GM23338 (cell line): ENCODE results near the gene COMTD1. TPM values are rescaled to one million over a fixed set of nuclear protein-coding genes. Genes with fewer than 3 reads are reported as not detected.

ENCODE experiments used
- ATAC-seq: fragments of 200-7000 bp; cut with Tn5 transposase; 3 replicates; pipeline ENCODE4 v1.9.1; 2020
- DNase-seq: peaks from one replicate; pipeline ENCODE4 v3.0.0-alpha.2; 2015; ENCODE audit warnings: low spot score
- H2AFZ ChIP-seq: fragments of 200-600 bp; sonication (generic); 2 replicates; pipeline ENCODE4 v1.8.0; 2016; ENCODE audit warnings: antibody characterized with exemption, mild to moderate bottlenecking, moderate library complexity
- H3F3A ChIP-seq: fragments of 200-600 bp; sonication (generic); replicated peaks from 2 replicates; pipeline ENCODE4 v1.8.0; 2017; ENCODE audit warnings: antibody characterized with exemption, mixed run types, low read depth
- H3K27ac ChIP-seq: fragments of 200-600 bp; sonication (generic); 2 replicates; pipeline ENCODE4 v1.6.1; 2016; ENCODE audit warnings: low read depth
- H3K27me3 ChIP-seq: fragments of 200-600 bp; sonication (generic); 2 replicates; pipeline ENCODE4 v1.8.0; 2016; ENCODE audit warnings: mild to moderate bottlenecking, mixed run types, moderate library complexity; ENCODE audit not compliant: insufficient read depth
- H3K36me3 ChIP-seq: fragments of 200-600 bp; sonication (generic); 2 replicates; pipeline ENCODE4 v1.8.0; 2016; ENCODE audit warnings: mild to moderate bottlenecking; ENCODE audit not compliant: insufficient read depth
- H3K4me1 ChIP-seq: fragments of 200-600 bp; sonication (generic); 2 replicates; pipeline ENCODE4 v1.8.0; 2016; ENCODE audit warnings: mild to moderate bottlenecking, moderate library complexity; ENCODE audit not compliant: insufficient read depth
- H3K4me2 ChIP-seq: fragments of 200-600 bp; sonication (generic); 2 replicates; pipeline ENCODE4 v1.7.1; 2017; ENCODE audit warnings: mixed run types
- H3K4me3 ChIP-seq: fragments of 200-600 bp; sonication (generic); 2 replicates; pipeline ENCODE4 v1.6.1; 2016; ENCODE audit warnings: mixed run types
- H3K79me2 ChIP-seq: fragments of 200-600 bp; sonication (generic); replicated peaks from 2 replicates; pipeline ENCODE4 v1.8.0; 2017; ENCODE audit warnings: mild to moderate bottlenecking; ENCODE audit not compliant: insufficient read depth
- H3K9me2 ChIP-seq: fragments of 200-600 bp; sonication (generic); 2 replicates; pipeline ENCODE4 v1.8.0; 2017; ENCODE audit not compliant: insufficient read depth
- H4K20me1 ChIP-seq: fragments of 200-600 bp; sonication (generic); replicated peaks from 2 replicates; pipeline ENCODE4 v1.8.0; 2017; ENCODE audit warnings: mild to moderate bottlenecking; ENCODE audit not compliant: insufficient read depth
- H3K27ac Mint-ChIP-seq: 2 replicates; pipeline ENCODE4 v1.8.0; 2020; ENCODE audit warnings: inconsistent platforms, mild to moderate bottlenecking, moderate library complexity, mixed read lengths
- H3K27me3 Mint-ChIP-seq: 3 replicates; pipeline ENCODE4 v1.8.0; 2022; ENCODE audit warnings: low read depth, mild to moderate bottlenecking, moderate library complexity, mixed read lengths, inconsistent platforms; ENCODE audit not compliant: insufficient read depth, poor library complexity
- H3K36me3 Mint-ChIP-seq: 3 replicates; pipeline ENCODE4 v1.8.0; 2021; ENCODE audit warnings: low read depth, mild to moderate bottlenecking, inconsistent platforms, moderate library complexity, mixed read lengths
- H3K4me1 Mint-ChIP-seq: 3 replicates; pipeline ENCODE4 v1.8.0; 2020; ENCODE audit warnings: mild to moderate bottlenecking, inconsistent platforms, mixed read lengths
- H3K4me3 Mint-ChIP-seq: 3 replicates; pipeline ENCODE4 v1.8.0; 2021; ENCODE audit warnings: moderate library complexity, mild to moderate bottlenecking, inconsistent platforms, mixed read lengths
- H3K9me3 Mint-ChIP-seq: 3 replicates; pipeline ENCODE4 v1.8.0; 2020; ENCODE audit warnings: moderate library complexity, mild to moderate bottlenecking, inconsistent platforms, mixed read lengths
- CREB1 ChIP-seq: fragments of 250-450 bp; sonication (Bioruptor Pico); IDR thresholded peaks from 2 replicates; pipeline ENCODE4 v1.5.0; 2020; ENCODE audit warnings: low read depth, mild to moderate bottlenecking, moderate library complexity
- CTCF ChIP-seq, 2 experiments: fragments of 200-600 bp in 1 of 2; sonication (generic) in 1 of 2; conservative IDR thresholded peaks; 2 replicates each; pipeline versions ENCODE4 v1.5.1 to v1.6.1; 2016 to 2017; ENCODE audit warnings: antibody characterized with exemption in 2 of 2, low read depth in 2 of 2, mild to moderate bottlenecking in 2 of 2, moderate library complexity in 1 of 2
- REST ChIP-seq: IDR thresholded peaks from one replicate; pipeline ENCODE4 v1.6.1; 2018; ENCODE audit warnings: antibody characterized with exemption; ENCODE audit not compliant: unreplicated experiment
- STAT1 ChIP-seq: IDR thresholded peaks from one replicate; pipeline ENCODE4 v1.6.1; 2016; ENCODE audit warnings: antibody characterized with exemption; ENCODE audit not compliant: unreplicated experiment
- polyA plus RNA-seq: library from polyadenylated mRNA; unstranded; fragments of >200 nt; fragmentation: Nextera tagmentation; extraction: Ambion mirVana; gene quantifications from 2 replicates; pipeline ENCODE4 v1.2.1, GENCODE V29; 2016
- total RNA-seq: library from RNA; depleted of rRNA; stranded (reverse); fragments of >200 nt; shearing (Covaris generic); gene quantifications from 2 replicates; pipeline ENCODE4 v1.2.3, GENCODE V29; 2014

COMTD1 gene
- total and polyA plus RNA-seq, 2 experiments from 2014 or later: 40.0 to 46.7 TPM

GRCh38 chr10:75280236-75280635 lies 44.5 kb upstream of the COMTD1 start:
- H3K9me2 ChIP-seq: peaks cover 6% of the 10 kb centered on the region; the same call in 1 of the 2 replicates
- Mint-ChIP-seq H3K4me1 (peaks cover 28% of the 10 kb centered on the region), H3K27ac (no peak overlapping the region), H3K36me3 (no peaks in the 10 kb centered on the region), H3K4me3 (no peak overlapping the region), H3K9me3 (no peaks in the 10 kb centered on the region), H3K27me3 (peaks cover 11% of the 10 kb centered on the region)
- no peak overlapping the region for H3K4me3 ChIP-seq
- H3K4me1 ChIP-seq: peaks cover 9% of the 10 kb centered on the region
- DNase-seq: no peak
- no peak for ATAC-seq
- H3K79me2 ChIP-seq: no peaks in the 10 kb centered on the region
- TF ChIP-seq STAT1: no peak
- no peak for TF ChIP-seq CREB1 (CRISPR knock-in tag)
- H3K27me3 ChIP-seq: peaks cover 25% of the 10 kb centered on the region; the same call in 1 of the 2 replicates
- H4K20me1 ChIP-seq: no peaks in the 10 kb centered on the region
- no peak overlapping the region for H3K27ac ChIP-seq
- no peaks in the 10 kb centered on the region for H3F3A ChIP-seq
- no peaks in the 10 kb centered on the region; the same call in 1 of the 2 replicates for H3K36me3 ChIP-seq
- H2AFZ ChIP-seq: no peak overlapping the region
- H3K4me2 ChIP-seq: no peak overlapping the region

GRCh38 chr10:75276069-75276872 lies 40.5 kb upstream of the COMTD1 start:
- peak; percentile 58 for DNase-seq
- peak overlapping the region; percentile 100 for H2AFZ ChIP-seq

More at GRCh38 chr10:75276069-75276872, 40.5 kb upstream of the COMTD1 start:
- no peaks in the 10 kb centered on the region for H3K9me3 Mint-ChIP-seq
- ATAC-seq: peak; percentile 80
- Histone ChIP-seq H3K4me1 (no peaks in the 10 kb centered on the region; the same call in none of the 2 replicates), H3K79me2 (no peaks in the 10 kb centered on the region), H4K20me1 (no peaks in the 10 kb centered on the region), H3K4me2 (peak overlapping the region; percentile 73), H3K4me3 (peak overlapping the region; percentile 46), H3K36me3 (no peaks in the 10 kb centered on the region; the same call in 1 of the 2 replicates), H3F3A (no peaks in the 10 kb centered on the region), H3K27me3 (peaks cover 10% of the 10 kb centered on the region; the same call in 1 of the 2 replicates), H3K27ac (no peak overlapping the region), H3K9me2 (no peaks in the 10 kb centered on the region)
- H3K27me3 Mint-ChIP-seq: peaks cover 9% of the 10 kb centered on the region
- H3K36me3 Mint-ChIP-seq: no peaks in the 10 kb centered on the region
- H3K4me1 Mint-ChIP-seq: peaks cover 16% of the 10 kb centered on the region; the same call in 2 of the 3 replicates
- TF ChIP-seq REST (no peak), CTCF (conservative IDR thresholded peaks at IDR 0.05; ENCODE audit: low read depth in 2 of 2) (0 out of 4 replicates have a peak, but pooled peaks of 1 of the 2 experiments have one; percentile 1)
- H3K27ac Mint-ChIP-seq: no peak overlapping the region
- H3K4me3 Mint-ChIP-seq: no peak overlapping the region
